HG02852 (cell line): ENCODE results near the gene ARMH4.

ENCODE experiments used
- ATAC-seq: cut with Tn5 transposase; IDR thresholded peaks from one replicate; pipeline ENCODE4 v1.9.1; 2021; ENCODE audit warnings: mild to moderate bottlenecking, moderate library complexity; ENCODE audit not compliant: unreplicated experiment

The ARMH4 gene

GRCh38 chr14:57976701-57977100 lies 175.3 kb downstream of the ARMH4 start:
- no peak for ATAC-seq

- ATAC-seq = no peak
Observed at GRCh38 chr14:57974896-57975295, 177.1 kb downstream of the ARMH4 start.

GRCh38 chr14:57970594-57970993 lies 181.4 kb downstream of the ARMH4 start:
- ATAC-seq = no peak

- ATAC-seq = no peak
Observed at GRCh38 chr14:57970175-57970574, 181.8 kb downstream of the ARMH4 start.

- no peak for ATAC-seq
Observed at GRCh38 chr14:57963071-57963470, 188.9 kb downstream of the ARMH4 start.

- no peak for ATAC-seq
Observed at GRCh38 chr14:57962325-57963035, 189.5 kb downstream of the ARMH4 start.

GRCh38 chr14:57961786-57962060 lies 190.3 kb downstream of the ARMH4 start:
- no peak for ATAC-seq

GRCh38 chr14:57960946-57961785 lies 190.8 kb downstream of the ARMH4 start:
- no peak for ATAC-seq

GRCh38 chr14:57957441-57957840 lies 194.6 kb downstream of the ARMH4 start:
- ATAC-seq = no peak
